Sigmoid colon (tissue), 7 donors: ENCODE measurements around the gene TMPO. TPM values are rescaled to one million over a fixed set of nuclear protein-coding genes. Genes with fewer than 3 reads are reported as not detected.
"Not testable (repeated sequence)": the region's sequence is repeated elsewhere in the genome, so short reads cannot be mapped to it uniquely, and the experiment has no call there.

Experiments
- DNase-seq: peaks from one replicate; pipeline ENCODE4 v3.0.0-alpha.2; 2019
- H3K27ac ChIP-seq, 4 donors: fragments of 200-600 bp; sonication (generic); one replicate each; pipeline ENCODE4 v1.5.1; 2016 to 2019; ENCODE audit warnings: mild to moderate bottlenecking in 1 of 4
- H3K27me3 ChIP-seq, 3 donors: fragments of 200-600 bp; sonication (generic); one replicate each; pipeline ENCODE4 v1.5.1; 2019; ENCODE audit warnings: mild to moderate bottlenecking in 1 of 3
- H3K36me3 ChIP-seq, 4 donors: fragments of 200-600 bp; sonication (generic); one replicate each; pipeline ENCODE4 v1.5.1; 2016 to 2019
- H3K4me1 ChIP-seq, 4 donors: fragments of 200-600 bp; sonication (generic); one replicate each; pipeline ENCODE4 v1.5.1; 2017 to 2019
- H3K4me3 ChIP-seq, 4 donors: fragments of 200-600 bp; sonication (generic); one replicate each; pipeline ENCODE4 v1.5.1; 2017 to 2019; ENCODE audit warnings: mild to moderate bottlenecking in 2 of 4, moderate library complexity in 1 of 4
- H3K9me3 ChIP-seq, 4 donors: fragments of 200-600 bp in 3 of 4; sonication (generic) in 3 of 4; one replicate each; pipeline versions ENCODE4 v1.5.1 to v1.6.1; 2013 to 2019
- EP300 ChIP-seq, 4 donors: sonication (generic); formaldehyde crosslinking; IDR thresholded peaks; one replicate each; pipeline ENCODE4 v1.6.1; 2017; ENCODE audit warnings: antibody characterized with exemption in 4 of 4
- POLR2A ChIP-seq, 2 donors: fragments of 450-650 bp; IDR thresholded peaks; one replicate each; pipeline ENCODE4 v1.6.1; 2016; ENCODE audit warnings: antibody characterized with exemption in 2 of 2, mild to moderate bottlenecking in 2 of 2, moderate library complexity in 2 of 2
- POLR2AphosphoS5 ChIP-seq, 4 donors: sonication (generic); formaldehyde crosslinking; IDR thresholded peaks; one replicate each; pipeline ENCODE4 v1.6.1; 2017; ENCODE audit warnings: antibody characterized with exemption in 4 of 4
- WGBS, 2 donors: extraction: QIAGEN DNeasy Blood & Tissue Kit; methylation state at CpG; one replicate each; pipeline ENCODE4 v1.1.7; 2013; 5-methylcytosine and 5-hydroxymethylcytosine counted together
- intact Hi-C: fragments of 100-400 bp; cut with DNase I; formaldehyde crosslinking; loops from one replicate; pipeline ENCODE4 v1.15.1; 2023
- polyA plus RNA-seq, 3 donors: library from polyadenylated mRNA; stranded (reverse); fragments of 200-250 nt; gene quantifications; one replicate each; pipeline ENCODE4 v1.2.3, GENCODE V29; 2013
- total RNA-seq, 4 donors: library from RNA; depleted of rRNA; stranded (reverse); fragments of >200 nt; gene quantifications; one replicate each; pipeline ENCODE4 v1.1.0, GENCODE V29; 2016
- TF ChIP-seq, protein P1 (sequence below), 4 experiments: fragments of 450-650 bp in 3 of 4; fragments of 200-600 bp in 1 of 4; IDR thresholded peaks; one replicate each; pipeline ENCODE4 v1.5.1; 2016 to 2019; ENCODE audit warnings: antibody characterized with exemption in 4 of 4, mild to moderate bottlenecking in 3 of 4, moderate library complexity in 2 of 4
- donor health status: healthy with polysubstance abuse.
- donor health status: Bipolar disorder and iron deficiency.
- donor health status: healthy.

Gene TMPO
- total and polyA plus RNA-seq, 7 donors = 22.8 to 56.5 (median 47.4) TPM

- Histone ChIP-seq H3K27ac (no peak overlapping the region), H3K27me3 (no peaks in the 10 kb centered on the region), H3K4me3 (no peak overlapping the region), H3K4me1 (peaks cover 0 to 5% (median 0%) of the 10 kb centered on the region in 4 donors), H3K9me3 (no peaks in the 10 kb centered on the region), H3K36me3 (no peaks in the 10 kb centered on the region)
- intact Hi-C loops = no loop called here
- no peak for DNase-seq
- WGBS, 2 donors = 90 to 95% methylated on average over 3 of the region's 3 CpGs
- TF ChIP-seq POLR2A (IDR thresholded peaks at IDR 0.05) = no peak
- TF ChIP-seq, protein P1, sequence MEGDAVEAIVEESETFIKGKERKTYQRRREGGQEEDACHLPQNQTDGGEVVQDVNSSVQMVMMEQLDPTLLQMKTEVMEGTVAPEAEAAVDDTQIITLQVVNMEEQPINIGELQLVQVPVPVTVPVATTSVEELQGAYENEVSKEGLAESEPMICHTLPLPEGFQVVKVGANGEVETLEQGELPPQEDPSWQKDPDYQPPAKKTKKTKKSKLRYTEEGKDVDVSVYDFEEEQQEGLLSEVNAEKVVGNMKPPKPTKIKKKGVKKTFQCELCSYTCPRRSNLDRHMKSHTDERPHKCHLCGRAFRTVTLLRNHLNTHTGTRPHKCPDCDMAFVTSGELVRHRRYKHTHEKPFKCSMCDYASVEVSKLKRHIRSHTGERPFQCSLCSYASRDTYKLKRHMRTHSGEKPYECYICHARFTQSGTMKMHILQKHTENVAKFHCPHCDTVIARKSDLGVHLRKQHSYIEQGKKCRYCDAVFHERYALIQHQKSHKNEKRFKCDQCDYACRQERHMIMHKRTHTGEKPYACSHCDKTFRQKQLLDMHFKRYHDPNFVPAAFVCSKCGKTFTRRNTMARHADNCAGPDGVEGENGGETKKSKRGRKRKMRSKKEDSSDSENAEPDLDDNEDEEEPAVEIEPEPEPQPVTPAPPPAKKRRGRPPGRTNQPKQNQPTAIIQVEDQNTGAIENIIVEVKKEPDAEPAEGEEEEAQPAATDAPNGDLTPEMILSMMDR (IDR thresholded peaks at IDR 0.05) = no peak
- TF ChIP-seq EP300 (IDR thresholded peaks at IDR 0.05) = no peak
- no peak for TF ChIP-seq POLR2AphosphoS5 (IDR thresholded peaks at IDR 0.05)
These were observed 46.5 kb downstream of the TMPO start for GRCh38 chr12:98561846-98562245.

DNA sequence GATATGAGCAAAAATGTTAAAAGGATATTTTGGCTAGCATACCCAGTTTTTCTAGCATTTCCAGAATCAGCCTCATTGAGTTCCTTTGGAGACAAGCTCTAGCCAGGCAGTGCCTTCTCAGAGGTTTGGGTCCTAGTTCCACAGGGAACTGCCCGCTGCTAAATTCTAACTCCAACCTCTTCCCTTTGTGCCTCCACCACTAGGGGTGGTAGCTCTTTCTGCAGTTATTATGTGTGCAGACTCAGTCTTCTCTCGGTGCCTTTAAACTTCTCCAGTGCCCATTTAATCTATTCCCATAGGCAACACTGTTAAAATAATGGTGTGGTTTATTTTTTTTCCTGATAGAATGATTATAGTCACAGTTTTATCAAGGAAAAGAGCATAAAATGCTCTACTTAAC is 56.6 kb downstream of the TMPO start:
- no peak for DNase-seq
- intact Hi-C loops = no loop called here
- H3K9me3 ChIP-seq = no peaks in the 10 kb centered on the region
- peaks cover 0 to 2% (median 0%) of the 10 kb centered on the region in 4 donors for H3K4me1 ChIP-seq
- no peak for TF ChIP-seq POLR2A (IDR thresholded peaks at IDR 0.05)
- H3K27me3 ChIP-seq = no peaks in the 10 kb centered on the region
- H3K36me3 ChIP-seq = no peaks in the 10 kb centered on the region
- no peak overlapping the region for H3K27ac ChIP-seq
- H3K4me3 ChIP-seq = no peak overlapping the region
- 81 to 88% methylated on average over 2 of the region's 2 CpGs for WGBS, 2 donors

- H3K27ac ChIP-seq = no peak overlapping the region
- H3K4me1 ChIP-seq = no peaks in the 10 kb centered on the region
- no peak for DNase-seq
- no peaks in the 10 kb centered on the region for H3K36me3 ChIP-seq
- no peak for TF ChIP-seq POLR2A (IDR thresholded peaks at IDR 0.05)
- TF ChIP-seq EP300 (IDR thresholded peaks at IDR 0.05) = no peak
- TF ChIP-seq, protein P1 (IDR thresholded peaks at IDR 0.05) = no peak
- H3K9me3 ChIP-seq = no peaks in the 10 kb centered on the region
- 22 to 73% methylated on average over 1 of the region's 1 CpG for WGBS, 2 donors
- H3K27me3 ChIP-seq = no peaks in the 10 kb centered on the region
- intact Hi-C loops = no loop called here
- no peak overlapping the region for H3K4me3 ChIP-seq
These were observed 58.7 kb downstream of the TMPO start for GRCh38 chr12:98574110-98574509.

GRCh38 chr12:98575013-98575412 is 59.6 kb downstream of the TMPO start:
- intact Hi-C loops = no loop called here
- no peaks in the 10 kb centered on the region for H3K36me3 ChIP-seq
- WGBS, 2 donors = 46 to 79% methylated on average over 4 of the region's 4 CpGs
- no peaks in the 10 kb centered on the region for H3K27me3 ChIP-seq
- no peak for DNase-seq
- H3K4me1 ChIP-seq = no peaks in the 10 kb centered on the region
- no peak overlapping the region for H3K27ac ChIP-seq
- H3K9me3 ChIP-seq = no peaks in the 10 kb centered on the region
- TF ChIP-seq POLR2A (IDR thresholded peaks at IDR 0.05) = no peak
- no peak for TF ChIP-seq POLR2AphosphoS5 (IDR thresholded peaks at IDR 0.05)
- TF ChIP-seq, protein P1 (IDR thresholded peaks at IDR 0.05) = no peak
- no peak for TF ChIP-seq EP300 (IDR thresholded peaks at IDR 0.05)
- no peak overlapping the region for H3K4me3 ChIP-seq

- 69 to 88% methylated on average over 2 of the region's 2 CpGs for WGBS, 2 donors
- H3K4me1 ChIP-seq, DNase-seq, H3K4me3 ChIP-seq, intact Hi-C loops, H3K27me3 ChIP-seq, H3K36me3 ChIP-seq, H3K27ac ChIP-seq, H3K9me3 ChIP-seq: not testable (repeated sequence)
These were observed 61.4 kb downstream of the TMPO start for GRCh38 chr12:98576795-98577194.

DNA sequence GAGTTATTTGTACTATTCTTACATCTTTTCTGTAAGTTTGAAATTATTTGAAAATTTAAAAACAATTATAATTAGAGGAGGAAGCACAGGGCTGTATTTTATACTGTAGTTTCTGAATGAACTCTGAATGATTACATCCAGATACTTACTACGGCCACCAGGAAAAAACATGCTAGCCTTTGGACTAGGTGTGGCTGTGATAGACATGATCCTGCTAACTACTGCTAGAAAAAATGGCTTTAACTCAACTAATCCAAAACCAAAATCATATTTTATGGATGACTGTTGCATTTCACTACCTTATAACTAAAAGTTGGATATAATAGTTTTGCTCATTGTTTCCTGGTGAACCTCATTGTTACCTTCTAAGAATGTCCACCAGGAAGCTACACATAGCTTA is 63.0 kb downstream of the TMPO start:
- intact Hi-C loops = no loop called here

More for the DNA sequence above, 63.0 kb downstream of the TMPO start:
- no peaks in the 10 kb centered on the region for H3K4me1 ChIP-seq
- DNase-seq = no peak
- 16 to 76% methylated on average over 1 of the region's 1 CpG for WGBS, 2 donors
- H3K27me3 ChIP-seq = no peaks in the 10 kb centered on the region
- H3K9me3 ChIP-seq = no peaks in the 10 kb centered on the region
- no peak overlapping the region for H3K4me3 ChIP-seq
- no peak for TF ChIP-seq EP300 (IDR thresholded peaks at IDR 0.05)
- TF ChIP-seq POLR2A (IDR thresholded peaks at IDR 0.05) = no peak
- TF ChIP-seq, protein P1 (IDR thresholded peaks at IDR 0.05) = no peak
- H3K36me3 ChIP-seq = no peaks in the 10 kb centered on the region
- no peak overlapping the region for H3K27ac ChIP-seq
